Dermis blood vessel endothelial cell (primary cell): ENCODE data around the gene CENPM. TPM values are rescaled to one million over a fixed set of nuclear protein-coding genes. Genes with fewer than 3 reads are reported as not detected.
A peak's percentile ranks its signal among the peaks of the same experiment; 100 is the strongest.

Experiments
- DNase-seq: peaks from one replicate; pipeline ENCODE4 v3.0.0; 2010
- total RNA-seq: library from RNA; depleted of rRNA; stranded (reverse); fragments of >200 nt; gene quantifications from 2 replicates; pipeline ENCODE4 v1.2.3, GENCODE V29; 2014

Gene CENPM
- total RNA-seq, 1 donor from 2014 or later: 13.1 TPM

DNA sequence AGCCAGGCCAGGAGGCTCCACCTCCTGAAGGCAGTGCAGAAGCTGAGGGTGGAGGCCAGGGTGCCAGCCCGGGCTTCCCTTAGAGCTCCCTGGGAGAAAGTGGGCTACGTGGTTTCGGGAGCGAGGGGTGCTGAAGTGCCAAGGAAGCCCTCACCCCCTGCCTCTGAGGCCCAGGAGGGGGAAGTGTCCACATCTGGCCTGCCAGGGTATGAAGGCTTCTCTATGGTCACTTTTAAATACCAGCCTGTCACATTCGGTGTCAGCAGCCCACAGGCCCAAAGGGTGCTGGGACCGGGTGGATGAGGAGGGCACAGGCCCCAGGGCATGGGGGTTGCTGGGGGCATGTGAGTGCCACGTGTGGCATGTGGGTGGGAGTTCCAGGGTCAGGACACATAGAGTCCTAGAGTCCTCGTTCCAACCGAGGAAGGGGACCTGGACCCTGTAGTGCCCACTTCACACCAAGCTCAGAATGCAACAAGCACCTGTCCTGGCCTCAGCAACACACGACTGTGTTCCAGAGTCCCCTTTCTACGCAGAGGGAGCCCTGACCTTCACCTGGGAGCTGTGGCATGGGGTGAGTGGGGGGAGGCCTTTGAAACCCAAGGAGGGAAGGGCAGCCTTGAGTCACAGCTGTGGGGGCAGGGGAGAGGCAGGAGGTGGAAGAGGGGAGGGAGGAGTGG is 33.8 kb downstream of the CENPM start:
- no peak for DNase-seq

DNA sequence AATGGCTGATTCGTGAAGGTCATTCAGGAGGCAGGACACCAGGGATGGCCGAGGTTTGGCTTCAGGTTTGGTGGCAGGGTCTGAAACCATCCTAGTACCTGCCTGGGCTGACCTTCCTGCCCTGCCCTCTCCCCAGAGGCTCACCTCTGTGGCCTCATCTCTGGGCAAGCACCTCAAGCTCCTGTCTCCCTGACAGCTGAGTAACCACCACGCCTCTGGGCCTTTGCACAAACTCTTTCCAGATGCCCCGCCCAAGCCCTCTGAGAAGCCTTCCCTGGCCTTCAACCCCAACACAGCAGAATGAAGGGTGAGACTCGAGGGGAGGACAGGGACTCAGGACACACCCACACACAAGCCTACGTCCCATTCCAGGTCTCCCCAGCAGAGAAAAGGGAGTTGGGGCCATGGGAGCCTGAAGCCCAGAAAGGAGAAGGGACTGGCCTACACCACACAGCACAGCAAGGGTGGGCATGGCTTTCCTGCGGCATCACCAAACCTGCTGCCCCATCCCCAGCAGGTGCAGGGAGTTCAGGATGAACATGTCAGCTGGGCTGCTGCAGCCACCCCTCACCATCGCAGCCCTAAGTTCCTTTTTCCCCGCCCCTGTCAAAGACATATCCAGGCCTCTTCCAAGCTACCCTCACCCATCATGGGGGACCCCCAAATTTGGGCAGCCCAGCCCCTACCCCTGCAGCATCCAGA is 34.5 kb downstream of the CENPM start:
- DNase-seq: no peak

GRCh38 chr22:41911001-41911611 is 35.8 kb downstream of the CENPM start:
- no peak for DNase-seq

- peak; percentile 26 for DNase-seq
Measured at GRCh38 chr22:41910050-41911000, 36.6 kb downstream of the CENPM start.

DNA sequence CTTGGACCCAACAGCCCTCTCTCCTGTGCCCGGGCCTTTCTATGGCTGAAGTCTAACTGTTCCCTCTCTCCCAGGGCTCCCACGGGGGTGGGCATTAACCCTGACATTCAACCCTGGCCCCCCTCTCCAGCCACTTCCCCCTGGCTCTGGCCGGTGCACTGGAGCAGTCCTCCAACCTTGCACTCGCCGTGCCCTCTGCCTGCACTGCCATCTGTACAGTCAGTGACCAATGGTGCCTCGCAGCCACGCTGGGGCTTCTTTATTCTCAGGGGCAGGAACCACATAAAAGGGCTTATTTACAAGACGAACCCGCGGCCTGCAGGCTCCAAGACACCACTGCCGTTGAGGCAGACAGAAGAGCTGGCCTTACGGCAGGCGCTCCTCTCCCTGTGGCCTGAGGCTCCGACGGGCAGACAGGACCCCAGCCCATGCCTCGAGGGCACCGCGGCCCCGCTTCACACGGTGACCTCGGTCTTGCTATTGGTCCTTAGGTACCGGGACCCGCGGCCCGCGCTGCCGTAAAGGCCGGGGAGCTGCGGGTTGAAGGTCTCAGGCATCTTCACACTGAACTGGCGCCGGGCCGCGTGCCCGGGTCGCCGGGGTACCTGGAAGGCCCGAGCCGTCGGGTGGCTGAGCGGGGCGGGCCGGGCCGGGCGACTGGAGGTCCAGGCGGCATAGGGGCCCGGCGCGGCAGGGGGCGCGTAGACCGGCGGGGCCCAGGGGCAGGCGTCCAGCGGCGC is 37.5 kb downstream of the CENPM start:
- no peak for DNase-seq

GRCh38 chr22:41908411-41909309 is 38.3 kb downstream of the CENPM start:
- DNase-seq: no peak

DNA sequence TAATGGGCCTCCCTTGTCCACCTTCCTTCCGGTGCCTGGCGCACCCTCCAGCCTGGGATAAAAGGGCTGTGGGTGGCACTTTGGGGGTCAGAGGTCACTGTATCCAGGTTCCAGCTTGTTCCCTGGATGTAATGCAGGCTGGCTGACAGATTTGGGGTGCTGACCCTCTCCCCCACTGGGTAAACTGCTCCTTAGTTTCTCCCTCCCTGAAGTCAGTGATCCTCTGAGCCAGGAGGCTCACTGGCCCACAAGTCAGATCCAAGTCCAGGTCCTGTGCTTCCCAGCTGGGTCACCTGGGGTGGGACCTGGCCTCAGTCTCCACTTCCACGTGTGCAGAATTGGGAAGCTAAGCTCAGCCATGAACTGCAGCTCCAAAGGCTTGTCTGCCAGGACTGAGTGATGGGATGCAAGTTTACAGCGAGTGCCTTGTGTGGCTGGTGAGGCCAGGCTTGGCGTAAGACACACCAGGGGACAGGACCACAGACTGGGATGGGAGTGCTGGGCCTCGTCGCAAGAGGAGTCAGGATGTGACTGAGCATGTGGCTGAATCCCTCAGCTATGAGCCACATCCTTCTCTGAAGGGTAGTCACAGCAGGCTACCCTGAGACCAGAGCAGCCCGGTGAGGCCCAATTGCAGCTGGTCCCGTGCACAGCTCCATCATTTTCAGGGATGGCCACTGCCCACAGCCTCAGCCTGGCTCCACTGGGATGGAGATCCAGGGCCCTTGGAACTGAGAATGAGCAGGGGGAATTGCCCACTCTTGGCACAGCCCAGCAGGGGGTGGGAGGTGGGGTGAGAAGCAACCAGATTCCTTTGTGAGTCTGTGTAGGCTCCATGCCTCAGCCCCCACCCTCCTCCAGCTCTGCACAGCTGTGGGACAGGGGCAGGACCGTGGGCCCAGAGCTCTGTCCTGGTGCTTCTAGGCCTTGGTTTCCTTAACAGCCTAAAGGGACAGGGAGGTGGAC is 39.2 kb downstream of the CENPM start:
- DNase-seq: no peak

GRCh38 chr22:41906822-41907221 is 40.1 kb downstream of the CENPM start:
- DNase-seq: no peak

GRCh38 chr22:41905411-41906202 is 41.3 kb downstream of the CENPM start:
- no peak for DNase-seq

DNA sequence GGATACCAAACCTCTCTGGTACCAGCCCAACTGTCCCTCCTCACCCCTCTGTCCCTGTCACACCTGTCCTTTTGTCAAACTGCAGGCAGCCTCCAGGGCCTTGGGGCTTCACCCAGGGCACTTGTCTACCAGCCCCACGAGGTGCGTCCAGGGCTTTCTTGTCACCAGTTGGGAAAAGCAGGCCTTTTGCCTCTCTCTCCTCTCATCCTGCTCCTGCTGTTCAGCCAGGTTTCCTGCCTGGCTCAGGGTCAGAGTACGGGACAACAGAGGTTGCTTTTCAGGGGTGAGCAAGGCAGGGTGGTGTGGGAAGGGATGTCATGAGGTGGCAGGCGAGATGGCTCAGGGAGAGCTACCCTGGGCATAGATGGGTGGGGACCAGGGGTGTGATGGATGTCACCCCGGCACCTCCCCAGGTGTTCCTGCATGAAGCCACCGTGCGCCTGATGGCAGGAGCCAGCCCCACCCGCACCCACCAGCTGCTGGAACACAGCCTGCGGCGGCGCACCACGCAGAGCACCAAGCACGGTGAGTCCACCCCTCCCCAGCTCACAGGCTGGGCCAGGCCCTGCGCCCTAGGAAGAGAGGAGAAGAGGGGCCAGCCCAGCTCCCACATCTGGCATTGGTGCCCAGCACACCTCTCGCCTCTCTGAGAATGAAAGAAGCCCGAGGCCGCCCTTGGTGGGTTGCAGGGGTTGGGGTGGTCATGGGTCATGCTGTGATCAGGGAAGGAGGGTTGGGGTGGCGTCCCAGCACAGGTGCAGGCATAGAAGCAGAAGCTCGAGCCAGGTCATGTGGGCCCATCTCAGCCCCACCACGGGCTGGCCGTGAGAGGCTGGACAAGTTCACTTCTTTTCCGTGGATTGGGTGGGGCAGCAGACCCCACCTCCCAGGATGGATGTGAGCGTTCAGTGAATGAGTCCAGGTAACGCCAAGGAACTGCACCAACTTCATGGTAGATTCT is 42.2 kb downstream of the CENPM start:
- DNase-seq: no peak

GRCh38 chr22:41902932-41903421 is 44.0 kb downstream of the CENPM start:
- no peak for DNase-seq

GRCh38 chr22:41902016-41902415 is 44.9 kb downstream of the CENPM start:
- DNase-seq: no peak

DNA sequence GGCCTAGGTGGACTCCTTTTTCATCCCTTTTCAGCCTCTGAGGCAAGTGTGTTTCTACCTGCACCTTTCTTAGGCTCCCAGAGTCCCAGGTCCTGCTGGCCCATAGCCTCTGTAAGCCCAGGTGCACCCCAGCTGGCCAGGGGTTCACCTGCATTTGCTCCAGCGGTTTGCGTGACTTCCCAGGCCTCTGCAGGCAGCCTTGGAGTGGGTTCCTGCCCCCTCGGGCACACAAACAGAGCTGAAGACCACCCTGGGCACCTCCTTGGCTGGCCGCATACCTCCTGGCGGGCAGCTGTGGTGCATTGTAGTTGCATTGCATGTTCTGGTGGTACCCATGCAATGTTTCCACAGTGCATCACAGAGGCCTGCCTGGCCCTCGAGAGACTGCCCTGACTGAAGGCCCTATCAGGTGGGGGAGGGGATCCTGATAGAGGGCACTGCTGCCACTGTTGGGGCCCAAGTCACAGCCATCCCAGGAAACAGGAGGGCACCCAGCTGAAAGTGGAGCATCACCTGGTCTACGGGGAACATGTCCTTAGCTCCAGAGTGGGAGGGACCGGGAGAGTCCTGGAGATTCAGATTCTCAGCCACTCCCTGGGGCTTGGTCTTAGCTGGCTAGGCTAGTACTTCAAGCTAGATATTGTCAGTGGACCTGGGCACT is 46.2 kb downstream of the CENPM start:
- no peak for DNase-seq

DNA sequence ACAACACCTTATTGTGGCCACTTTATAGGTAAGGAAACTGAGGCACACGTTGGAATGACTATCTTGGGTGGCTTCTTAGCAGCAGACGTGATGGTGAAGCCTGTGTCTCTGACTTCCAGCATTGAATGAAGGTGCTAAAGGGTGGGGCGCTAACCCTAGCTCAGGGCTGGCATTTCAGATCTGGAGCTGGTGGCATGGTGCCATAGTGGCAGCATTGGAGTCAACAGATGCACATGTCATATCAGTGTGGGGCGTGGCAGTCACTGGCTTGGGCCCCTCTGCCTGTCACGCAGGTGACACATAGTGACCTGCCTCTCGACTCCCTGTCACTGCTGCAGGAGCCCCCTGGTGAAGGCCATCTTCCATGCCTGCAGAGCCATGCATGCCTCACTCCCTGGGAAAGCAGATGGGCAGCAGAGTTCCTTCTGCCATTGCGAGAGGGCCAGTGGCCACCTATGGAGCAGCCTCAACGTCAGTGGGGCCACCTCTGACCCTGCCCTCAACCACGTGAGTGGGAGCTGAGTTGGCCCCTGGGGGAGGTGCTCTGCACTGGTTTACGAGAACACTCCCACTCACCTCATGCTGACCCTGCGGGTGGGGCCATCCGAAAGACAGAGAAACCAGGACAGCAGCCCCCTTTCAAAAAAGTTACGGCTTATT is 46.8 kb downstream of the CENPM start:
- no peak for DNase-seq

DNA sequence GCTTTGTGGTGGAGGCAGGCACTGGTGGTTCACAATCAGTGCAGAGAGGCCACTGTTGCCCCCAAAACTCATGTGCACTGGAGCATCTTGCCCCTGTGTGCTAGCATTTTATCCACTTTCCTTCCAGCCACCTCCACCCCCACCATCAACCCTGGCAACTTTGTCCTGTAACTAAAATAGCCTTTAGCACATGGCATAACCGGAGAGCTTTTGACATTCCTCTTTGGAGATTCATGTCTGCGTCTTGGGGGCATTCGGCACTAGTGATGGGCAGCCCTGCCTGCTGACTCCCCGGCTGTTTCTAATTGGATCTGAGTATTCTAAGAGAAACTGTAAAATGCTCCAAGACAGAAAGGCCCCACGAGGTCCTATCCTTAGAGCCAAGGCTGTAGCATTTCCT is 47.8 kb downstream of the CENPM start:
- DNase-seq: no peak

- no peak for DNase-seq
Measured at GRCh38 chr22:41898645-41899044, 48.3 kb downstream of the CENPM start.
